ENCODE measurements around the gene CAPN5. TPM values are rescaled to one million over a fixed set of nuclear protein-coding genes. Genes with fewer than 3 reads are reported as not detected.
"Not testable (repeated sequence)": the region's sequence is repeated elsewhere in the genome, so short reads cannot be mapped to it uniquely, and the experiment has no call there.

Gene CAPN5
- total and polyA plus RNA-seq, 10 donors: 0.80 to 9.2 (median 4.6) TPM

DNA sequence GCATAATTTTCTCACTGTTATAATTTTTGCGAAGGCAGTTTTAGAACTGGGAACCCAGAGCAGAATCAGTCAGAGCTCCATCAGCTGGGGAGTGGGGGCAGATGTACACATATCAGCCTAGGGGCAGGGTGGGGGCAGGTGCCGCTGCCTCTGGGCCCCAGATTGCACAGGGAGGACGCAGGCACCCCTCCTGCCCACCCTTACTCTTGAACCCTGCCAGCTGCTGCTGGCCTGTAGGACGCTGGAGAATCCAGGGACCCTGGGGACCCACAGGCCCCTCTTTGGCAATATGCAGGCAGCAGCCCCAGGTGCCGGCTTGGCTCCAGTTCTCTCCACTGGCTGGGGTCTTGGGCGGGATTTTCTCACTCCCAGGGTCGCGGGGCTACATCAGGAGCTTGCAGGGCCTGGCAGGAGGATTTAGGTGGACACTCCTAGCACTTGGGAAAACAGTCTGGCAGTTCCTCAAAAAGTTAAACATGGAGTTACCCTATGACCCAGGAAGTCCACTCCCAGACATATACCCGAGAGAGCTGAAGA, 8.8 kb upstream of the CAPN5 start:
- intact Hi-C loops (cut with DNase I; ENCODE audit: low total_unique reads): loop anchor here (10.0 kb wide), 1 partner anchor 127 kb away; no protein-coding TSS in a partner anchor
- TF ChIP-seq POLR2AphosphoS5 (IDR thresholded peaks at IDR 0.05) (no peak), POLR2A (IDR thresholded peaks at IDR 0.05) (no peak)
- TF ChIP-seq, protein P1, sequence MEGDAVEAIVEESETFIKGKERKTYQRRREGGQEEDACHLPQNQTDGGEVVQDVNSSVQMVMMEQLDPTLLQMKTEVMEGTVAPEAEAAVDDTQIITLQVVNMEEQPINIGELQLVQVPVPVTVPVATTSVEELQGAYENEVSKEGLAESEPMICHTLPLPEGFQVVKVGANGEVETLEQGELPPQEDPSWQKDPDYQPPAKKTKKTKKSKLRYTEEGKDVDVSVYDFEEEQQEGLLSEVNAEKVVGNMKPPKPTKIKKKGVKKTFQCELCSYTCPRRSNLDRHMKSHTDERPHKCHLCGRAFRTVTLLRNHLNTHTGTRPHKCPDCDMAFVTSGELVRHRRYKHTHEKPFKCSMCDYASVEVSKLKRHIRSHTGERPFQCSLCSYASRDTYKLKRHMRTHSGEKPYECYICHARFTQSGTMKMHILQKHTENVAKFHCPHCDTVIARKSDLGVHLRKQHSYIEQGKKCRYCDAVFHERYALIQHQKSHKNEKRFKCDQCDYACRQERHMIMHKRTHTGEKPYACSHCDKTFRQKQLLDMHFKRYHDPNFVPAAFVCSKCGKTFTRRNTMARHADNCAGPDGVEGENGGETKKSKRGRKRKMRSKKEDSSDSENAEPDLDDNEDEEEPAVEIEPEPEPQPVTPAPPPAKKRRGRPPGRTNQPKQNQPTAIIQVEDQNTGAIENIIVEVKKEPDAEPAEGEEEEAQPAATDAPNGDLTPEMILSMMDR (IDR thresholded peaks at IDR 0.05 in 8 of 11, conservative IDR thresholded peaks at IDR 0.05 in 3 of 11): no peak
- WGBS, 5 donors: 69 to 81% (median 76%) methylated on average over 9 of the region's 9 CpGs
- Histone ChIP-seq H3K4me1 (no peaks in the 10 kb centered on the region), H3K36me3 (no peaks in the 10 kb centered on the region), H3K27me3 (replicated peaks in 1 of 7) (no peaks in the 10 kb centered on the region), H3K9me3 (peaks cover 0 to 27% (median 16%) of the 10 kb centered on the region in 8 donors), H3K4me3 (no peak overlapping the region), H3K27ac (no peak overlapping the region)
- no peak for DNase-seq

DNA sequence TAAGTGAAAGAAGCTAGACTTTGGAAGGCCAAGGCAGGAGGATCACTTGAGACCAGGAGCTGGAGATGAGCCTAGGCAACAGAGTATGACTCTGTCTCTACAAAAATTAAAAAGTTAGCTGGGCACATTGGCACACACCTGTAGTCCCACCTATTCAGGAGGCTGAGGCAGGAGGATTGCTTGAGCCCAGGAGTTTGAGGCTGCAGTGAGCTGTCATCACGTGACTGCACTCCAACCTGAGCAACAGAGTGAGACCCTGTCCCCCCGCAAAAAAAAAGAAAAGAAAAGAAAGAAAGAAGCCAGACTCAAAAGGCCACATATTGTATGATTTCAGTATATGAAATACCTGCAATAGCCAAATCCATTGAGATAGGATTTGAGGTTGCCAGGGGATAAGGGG, 7.9 kb upstream of the CAPN5 start:
- peaks cover 0 to 27% (median 16%) of the 10 kb centered on the region in 8 donors for H3K9me3 ChIP-seq
- WGBS, 5 donors: 81 to 95% (median 85%) methylated on average over 2 of the region's 2 CpGs
- no peaks in the 10 kb centered on the region for H3K27me3 ChIP-seq (replicated peaks in 1 of 7)

DNA sequence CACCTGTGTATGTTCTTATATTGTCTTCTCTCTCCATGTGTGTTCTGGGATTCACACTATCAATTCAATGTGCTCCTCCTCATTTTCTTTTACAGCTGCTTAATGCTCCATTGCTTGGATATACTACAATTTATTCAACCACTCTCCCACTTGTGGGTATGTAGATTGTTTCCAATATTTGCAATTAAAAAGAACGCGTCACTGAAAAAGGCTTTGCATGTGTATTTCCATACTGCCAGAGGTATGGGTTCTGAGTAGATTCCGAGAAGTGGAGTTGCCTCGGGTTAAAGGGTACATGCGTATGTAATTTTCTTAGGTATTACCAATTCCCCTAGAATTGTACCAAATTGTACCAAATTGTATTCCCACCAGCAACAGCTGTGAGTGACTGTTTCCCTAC, 7.0 kb upstream of the CAPN5 start:
- no peak overlapping the region for H3K27ac ChIP-seq
- H3K9me3 ChIP-seq: peaks cover 0 to 27% (median 16%) of the 10 kb centered on the region in 8 donors
- no peaks in the 10 kb centered on the region for H3K27me3 ChIP-seq (replicated peaks in 1 of 7)
- DNase-seq: no peak
- no peak overlapping the region for H3K4me3 ChIP-seq
- H3K4me1 ChIP-seq: no peaks in the 10 kb centered on the region
- TF ChIP-seq, protein P1 (IDR thresholded peaks at IDR 0.05 in 8 of 11, conservative IDR thresholded peaks at IDR 0.05 in 3 of 11): no peak
- no peak for TF ChIP-seq POLR2A (IDR thresholded peaks at IDR 0.05)
- no peak for TF ChIP-seq POLR2AphosphoS5 (IDR thresholded peaks at IDR 0.05)
- H3K36me3 ChIP-seq: no peaks in the 10 kb centered on the region
- intact Hi-C loops (cut with DNase I; ENCODE audit: low total_unique reads): loop anchor here (10.0 kb wide), 1 partner anchor 125 kb away; no protein-coding TSS in a partner anchor
- WGBS, 5 donors: 90 to 95% (median 94%) methylated on average over 5 of the region's 5 CpGs

More for the DNA sequence above, 7.9 kb upstream of the CAPN5 start:
- no peak for DNase-seq
- Histone ChIP-seq H3K4me1 (no peaks in the 10 kb centered on the region), H3K4me3 (no peak overlapping the region), H3K27ac (no peak overlapping the region), H3K36me3 (no peaks in the 10 kb centered on the region)
- TF ChIP-seq POLR2A (IDR thresholded peaks at IDR 0.05) (no peak), POLR2AphosphoS5 (IDR thresholded peaks at IDR 0.05) (no peak)
- TF ChIP-seq, protein P1 (IDR thresholded peaks at IDR 0.05 in 8 of 11, conservative IDR thresholded peaks at IDR 0.05 in 3 of 11): no peak
- intact Hi-C loops (cut with DNase I; ENCODE audit: low total_unique reads): loop anchor here (10.0 kb wide), 1 partner anchor 126 kb away; no protein-coding TSS in a partner anchor

DNA sequence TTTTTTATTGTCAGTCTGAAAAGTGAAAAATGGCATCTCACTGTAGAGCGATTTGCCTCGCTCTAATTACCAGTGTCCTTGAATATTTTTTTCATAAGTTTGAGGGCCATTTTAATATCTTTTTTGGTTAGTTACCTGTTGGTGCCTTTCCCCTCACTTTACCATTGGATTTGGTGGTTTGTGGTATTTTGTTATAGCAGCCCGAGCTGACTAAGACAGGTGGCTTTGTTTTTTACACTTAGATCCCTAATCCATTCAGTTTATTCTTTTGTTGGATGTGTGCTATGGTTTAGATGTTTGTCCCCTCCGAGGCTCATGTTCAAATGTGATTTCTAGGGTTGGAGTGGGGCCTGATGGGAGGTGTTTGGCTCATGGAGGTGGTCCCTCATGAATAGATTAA, 6.5 kb upstream of the CAPN5 start:
- TF ChIP-seq, protein P1 (IDR thresholded peaks at IDR 0.05 in 8 of 11, conservative IDR thresholded peaks at IDR 0.05 in 3 of 11): no peak
- TF ChIP-seq POLR2AphosphoS5 (IDR thresholded peaks at IDR 0.05) (no peak), POLR2A (IDR thresholded peaks at IDR 0.05) (no peak)
- H3K9me3 ChIP-seq: peaks cover 0 to 27% (median 16%) of the 10 kb centered on the region in 8 donors
- no peak for DNase-seq
- H3K36me3 ChIP-seq: no peaks in the 10 kb centered on the region
- H3K27me3 ChIP-seq (replicated peaks in 1 of 7): no peaks in the 10 kb centered on the region
- no peak overlapping the region for H3K27ac ChIP-seq
- 77 to 89% (median 80%) methylated on average over 4 of the region's 4 CpGs for WGBS, 5 donors
- H3K4me1 ChIP-seq: peaks cover 0 to under 1% (median 0%) of the 10 kb centered on the region in 6 donors
- intact Hi-C loops (cut with DNase I; ENCODE audit: low total_unique reads): no loop called here
- no peak overlapping the region for H3K4me3 ChIP-seq

DNA sequence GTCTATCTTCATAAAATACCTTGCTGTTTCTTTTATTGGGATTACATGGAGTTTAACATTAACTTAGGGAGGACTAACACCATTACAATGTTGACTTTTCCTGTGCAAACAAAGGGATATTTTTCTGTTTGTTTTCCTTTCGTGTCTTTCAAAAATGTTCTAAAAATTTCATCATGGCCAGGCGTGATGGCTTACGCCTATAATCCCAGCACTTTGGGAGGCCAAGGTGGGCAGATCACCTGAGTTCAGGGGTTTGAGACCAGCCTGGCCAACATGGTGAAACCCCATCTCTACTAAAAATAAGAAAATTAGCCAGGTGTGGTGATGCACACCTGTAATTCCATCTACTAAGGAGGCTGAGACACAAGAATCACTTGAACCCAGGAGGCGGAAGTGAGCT, 5.5 kb upstream of the CAPN5 start:
- H3K36me3 ChIP-seq; H3K4me3 ChIP-seq; intact Hi-C loops (cut with DNase I; ENCODE audit: low total_unique reads); H3K27me3 ChIP-seq (replicated peaks in 1 of 7); H3K27ac ChIP-seq: not testable (repeated sequence)
- H3K4me1 ChIP-seq: peaks cover 0 to 11% (median 7%) of the 10 kb centered on the region in 6 donors
- peaks cover 0 to 21% (median 11%) of the 10 kb centered on the region in 8 donors for H3K9me3 ChIP-seq
- 71 to 89% (median 82%) methylated on average over 4 of the region's 4 CpGs for WGBS, 5 donors
- DNase-seq: peak; percentile 9
